ENCODE results near the gene NEIL3. TPM values are rescaled to one million over a fixed set of nuclear protein-coding genes. Genes with fewer than 3 reads are reported as not detected.

The NEIL3 gene
- total and polyA plus RNA-seq, 10 donors = 0.30 to 3.3 (median 1.8) TPM

- WGBS, 5 donors = 93 to 99% (median 96%) methylated on average over 17 to 19 of the region's 19 CpGs
- TF ChIP-seq POLR2AphosphoS5 (IDR thresholded peaks at IDR 0.05) (no peak), POLR2A (IDR thresholded peaks at IDR 0.05) (no peak), CTCF (IDR thresholded peaks at IDR 0.05 in 8 of 11, conservative IDR thresholded peaks at IDR 0.05 in 3 of 11) (no peak)
- Histone ChIP-seq H3K27me3 (replicated peaks in 1 of 7) (no peaks in the 10 kb centered on the region), H3K4me1 (no peaks in the 10 kb centered on the region), H3K27ac (no peak overlapping the region), H3K36me3 (no peaks in the 10 kb centered on the region), H3K9me3 (no peaks in the 10 kb centered on the region), H3K4me3 (no peak overlapping the region)
- intact Hi-C loops (cut with DNase I; ENCODE audit: low total_unique reads) = no loop called here
- no peak for DNase-seq
Measured at GRCh38 chr4:177380730-177381287, 71.1 kb downstream of the NEIL3 start.

- Histone ChIP-seq H3K27ac (no peak overlapping the region), H3K36me3 (no peaks in the 10 kb centered on the region), H3K9me3 (no peaks in the 10 kb centered on the region), H3K4me3 (no peak overlapping the region), H3K4me1 (no peaks in the 10 kb centered on the region), H3K27me3 (replicated peaks in 1 of 7) (no peaks in the 10 kb centered on the region)
- intact Hi-C loops (cut with DNase I; ENCODE audit: low total_unique reads) = no loop called here
- 87 to 95% (median 92%) methylated on average over 8 to 13 of the region's 13 CpGs for WGBS, 5 donors
- no peak for DNase-seq
- TF ChIP-seq CTCF (IDR thresholded peaks at IDR 0.05 in 8 of 11, conservative IDR thresholded peaks at IDR 0.05 in 3 of 11) (no peak), POLR2A (IDR thresholded peaks at IDR 0.05) (no peak), POLR2AphosphoS5 (IDR thresholded peaks at IDR 0.05) (no peak)
Measured at GRCh38 chr4:177381762-177382310, 72.2 kb downstream of the NEIL3 start.

- Histone ChIP-seq H3K4me3 (no peak overlapping the region), H3K27ac (no peak overlapping the region), H3K4me1 (no peaks in the 10 kb centered on the region), H3K9me3 (no peaks in the 10 kb centered on the region), H3K36me3 (no peaks in the 10 kb centered on the region), H3K27me3 (replicated peaks in 1 of 7) (no peaks in the 10 kb centered on the region)
- intact Hi-C loops (cut with DNase I; ENCODE audit: low total_unique reads) = no loop called here
- WGBS, 5 donors = 74 to 89% (median 82%) methylated on average over 4 of the region's 4 CpGs
- TF ChIP-seq POLR2AphosphoS5 (IDR thresholded peaks at IDR 0.05) (no peak), CTCF (IDR thresholded peaks at IDR 0.05 in 8 of 11, conservative IDR thresholded peaks at IDR 0.05 in 3 of 11) (no peak), POLR2A (IDR thresholded peaks at IDR 0.05) (no peak)
- DNase-seq = no peak
Measured at GRCh38 chr4:177384856-177385397, 75.3 kb downstream of the NEIL3 start.

GRCh38 chr4:177385576-177386277 is 76.1 kb downstream of the NEIL3 start:
- no peak for DNase-seq
- WGBS, 5 donors = 54 to 66% (median 64%) methylated on average over 2 of the region's 2 CpGs
- Histone ChIP-seq H3K4me3 (no peak overlapping the region), H3K27ac (no peak overlapping the region), H3K4me1 (no peaks in the 10 kb centered on the region), H3K27me3 (replicated peaks in 1 of 7) (no peaks in the 10 kb centered on the region), H3K9me3 (no peaks in the 10 kb centered on the region), H3K36me3 (no peaks in the 10 kb centered on the region)
- intact Hi-C loops (cut with DNase I; ENCODE audit: low total_unique reads) = no loop called here
- no peak for TF ChIP-seq POLR2A (IDR thresholded peaks at IDR 0.05)
- no peak for TF ChIP-seq CTCF (IDR thresholded peaks at IDR 0.05 in 8 of 11, conservative IDR thresholded peaks at IDR 0.05 in 3 of 11)
- no peak for TF ChIP-seq POLR2AphosphoS5 (IDR thresholded peaks at IDR 0.05)
